DMS 273 (cell line): ENCODE measurements around the gene ASB4.
"Not testable (repeated sequence)": the region's sequence is repeated elsewhere in the genome, so short reads cannot be mapped to it uniquely, and the experiment has no call there.

Experiments
- DNase-seq: peaks from one replicate; lab custom pipeline; 2025; ENCODE audit not compliant: unreplicated experiment; lab: John Stamatoyannopoulos, UW

ASB4 gene

GRCh38 chr7:95478272-95479037, 7.3 kb upstream of the ASB4 start:
- peak; percentile 71 for DNase-seq

- no peak for DNase-seq
These were observed 5.6 kb upstream of the ASB4 start for GRCh38 chr7:95479992-95480624.

- no peak for DNase-seq
These were observed 4.2 kb upstream of the ASB4 start for GRCh38 chr7:95481271-95482165.

- no peak for DNase-seq
These were observed 3.3 kb upstream of the ASB4 start for GRCh38 chr7:95482424-95482823.

- DNase-seq = no peak
These were observed 4.6 kb downstream of the ASB4 start for GRCh38 chr7:95490231-95490762.

GRCh38 chr7:95491201-95491600, 5.5 kb downstream of the ASB4 start:
- DNase-seq = no peak

GRCh38 chr7:95491634-95492314, 6.0 kb downstream of the ASB4 start:
- DNase-seq = peak; percentile 19

- no peak for DNase-seq
These were observed 7.5 kb downstream of the ASB4 start for GRCh38 chr7:95493247-95493646.

- DNase-seq = no peak
These were observed 8.1 kb downstream of the ASB4 start for GRCh38 chr7:95493844-95494243.

GRCh38 chr7:95501261-95501832, 15.6 kb downstream of the ASB4 start:
- DNase-seq = no peak

- DNase-seq = no peak
These were observed 16.7 kb downstream of the ASB4 start for GRCh38 chr7:95502403-95502802.

GRCh38 chr7:95503271-95504131, 17.8 kb downstream of the ASB4 start:
- DNase-seq = no peak

- not testable (repeated sequence) for DNase-seq
These were observed 18.4 kb downstream of the ASB4 start for GRCh38 chr7:95504132-95504588.

GRCh38 chr7:95508780-95509179, 23.0 kb downstream of the ASB4 start:
- DNase-seq = no peak

- peak; percentile 89 for DNase-seq
These were observed 23.5 kb downstream of the ASB4 start for GRCh38 chr7:95509199-95509598.

- peak; percentile 91 for DNase-seq
These were observed 26.0 kb downstream of the ASB4 start for GRCh38 chr7:95511716-95512260.

GRCh38 chr7:95517458-95517857, 31.7 kb downstream of the ASB4 start:
- no peak for DNase-seq

GRCh38 chr7:95517870-95518269, 32.1 kb downstream of the ASB4 start:
- no peak for DNase-seq

GRCh38 chr7:95520136-95520535, 34.4 kb downstream of the ASB4 start:
- no peak for DNase-seq
